Smooth muscle cell (in vitro differentiated cells): ENCODE measurements around the gene GJC3. TPM values are rescaled to one million over a fixed set of nuclear protein-coding genes. Genes with fewer than 3 reads are reported as not detected.

Experiments used
- DNase-seq: peaks from one replicate; lab custom pipeline; 2025; ENCODE audit not compliant: unreplicated experiment; lab: John Stamatoyannopoulos, UW
- H2AFZ ChIP-seq: fragments of 200-600 bp; sonication (generic); 2 replicates; pipeline ENCODE4 v1.6.0; 2016; ENCODE audit warnings: antibody characterized with exemption, low read depth, mild to moderate bottlenecking
- H3F3A ChIP-seq: fragments of 200-600 bp; sonication (generic); 2 replicates; pipeline ENCODE4 v1.6.0; 2017; ENCODE audit warnings: antibody characterized with exemption, low read depth
- H3K27ac ChIP-seq: fragments of 200-600 bp; sonication (generic); 2 replicates; pipeline ENCODE4 v1.5.1; 2016; ENCODE audit warnings: low read depth, mild to moderate bottlenecking
- H3K27me3 ChIP-seq: fragments of 200-600 bp; sonication (generic); 2 replicates; pipeline ENCODE4 v1.6.1; 2016; ENCODE audit warnings: low read depth, mild to moderate bottlenecking
- H3K36me3 ChIP-seq: fragments of 200-600 bp; sonication (generic); 2 replicates; pipeline ENCODE4 v1.5.1; 2016; ENCODE audit warnings: low read depth
- H3K4me1 ChIP-seq: fragments of 200-600 bp; sonication (generic); 2 replicates; pipeline ENCODE4 v1.5.1; 2016; ENCODE audit warnings: low read depth
- H3K4me2 ChIP-seq: fragments of 200-600 bp; sonication (generic); 2 replicates; pipeline ENCODE4 v1.6.0; 2016; ENCODE audit warnings: mild to moderate bottlenecking
- H3K4me3 ChIP-seq: fragments of 200-600 bp; sonication (generic); 2 replicates; pipeline ENCODE4 v1.5.1; 2016; ENCODE audit warnings: mild to moderate bottlenecking
- H3K79me2 ChIP-seq: fragments of 200-600 bp; sonication (generic); 2 replicates; pipeline ENCODE4 v1.6.0; 2016; ENCODE audit warnings: low read depth, mild to moderate bottlenecking
- H3K9ac ChIP-seq: fragments of 200-600 bp; sonication (generic); 2 replicates; pipeline ENCODE4 v1.6.0; 2016; ENCODE audit warnings: low read depth
- H3K9me3 ChIP-seq: fragments of 200-600 bp; sonication (generic); replicated peaks from 2 replicates; pipeline ENCODE4 v1.5.1; 2016; ENCODE audit warnings: low read depth
- H4K20me1 ChIP-seq: fragments of 200-600 bp; sonication (generic); 2 replicates; pipeline ENCODE4 v1.6.0; 2016; ENCODE audit warnings: low read depth
- WGBS: methylation state at CpG from one replicate; pipeline ENCODE4 v1.1.7; 2016; ENCODE audit warnings: low lambda C conversion rate; 5-methylcytosine and 5-hydroxymethylcytosine counted together
- polyA plus RNA-seq: library from polyadenylated mRNA; unstranded; fragments of >200 nt; fragmentation: Nextera tagmentation; extraction: Ambion mirVana; gene quantifications from 2 replicates; pipeline ENCODE4 v1.2.1, GENCODE V29; 2016
- total RNA-seq: library from RNA; depleted of rRNA; stranded (reverse); fragments of >200 nt; gene quantifications from 2 replicates; pipeline ENCODE4 v1.2.3, GENCODE V29; 2014
- TF ChIP-seq, protein P1 (sequence below): fragments of 200-600 bp; sonication (generic); IDR thresholded peaks from 2 replicates; pipeline ENCODE4 v1.5.1; 2017; ENCODE audit warnings: borderline replicate concordance, mild to moderate bottlenecking, antibody characterized with exemption; ENCODE audit not compliant: insufficient read depth, poor library complexity, severe bottlenecking

Gene GJC3
- total and polyA plus RNA-seq, 2 experiments from 2014 or later = not detected

DNA sequence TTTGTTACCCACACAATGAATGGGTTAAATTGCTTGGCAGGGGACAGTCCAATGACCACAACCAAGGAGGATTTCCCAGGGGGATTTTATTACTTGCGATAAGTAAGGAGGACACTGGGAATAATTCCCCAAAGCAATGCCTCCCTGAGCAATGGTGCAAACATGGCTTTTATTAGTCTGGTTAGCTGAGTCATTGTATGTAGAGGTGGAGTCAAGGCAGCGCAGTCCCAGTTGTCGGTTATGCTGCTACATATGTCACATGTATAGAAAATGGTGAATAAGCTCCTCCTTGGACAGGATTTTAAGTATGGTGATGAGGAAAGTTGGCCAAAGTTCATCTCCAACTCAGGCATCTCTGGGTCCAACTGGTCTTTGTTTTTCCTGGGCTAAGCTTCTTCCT is 6.2 kb downstream of the GJC3 start:
- Histone ChIP-seq H3K9me3 (no peaks in the 10 kb centered on the region), H3K79me2 (no peaks in the 10 kb centered on the region), H3K36me3 (no peaks in the 10 kb centered on the region), H3K4me2 (no peak overlapping the region), H2AFZ (no peak overlapping the region), H3K9ac (no peak overlapping the region), H3K4me3 (no peak overlapping the region), H3K27ac (no peak overlapping the region), H3F3A (no peaks in the 10 kb centered on the region), H3K27me3 (no peaks in the 10 kb centered on the region), H4K20me1 (no peaks in the 10 kb centered on the region), H3K4me1 (no peaks in the 10 kb centered on the region)
- no peak for DNase-seq
- TF ChIP-seq, protein P1, sequence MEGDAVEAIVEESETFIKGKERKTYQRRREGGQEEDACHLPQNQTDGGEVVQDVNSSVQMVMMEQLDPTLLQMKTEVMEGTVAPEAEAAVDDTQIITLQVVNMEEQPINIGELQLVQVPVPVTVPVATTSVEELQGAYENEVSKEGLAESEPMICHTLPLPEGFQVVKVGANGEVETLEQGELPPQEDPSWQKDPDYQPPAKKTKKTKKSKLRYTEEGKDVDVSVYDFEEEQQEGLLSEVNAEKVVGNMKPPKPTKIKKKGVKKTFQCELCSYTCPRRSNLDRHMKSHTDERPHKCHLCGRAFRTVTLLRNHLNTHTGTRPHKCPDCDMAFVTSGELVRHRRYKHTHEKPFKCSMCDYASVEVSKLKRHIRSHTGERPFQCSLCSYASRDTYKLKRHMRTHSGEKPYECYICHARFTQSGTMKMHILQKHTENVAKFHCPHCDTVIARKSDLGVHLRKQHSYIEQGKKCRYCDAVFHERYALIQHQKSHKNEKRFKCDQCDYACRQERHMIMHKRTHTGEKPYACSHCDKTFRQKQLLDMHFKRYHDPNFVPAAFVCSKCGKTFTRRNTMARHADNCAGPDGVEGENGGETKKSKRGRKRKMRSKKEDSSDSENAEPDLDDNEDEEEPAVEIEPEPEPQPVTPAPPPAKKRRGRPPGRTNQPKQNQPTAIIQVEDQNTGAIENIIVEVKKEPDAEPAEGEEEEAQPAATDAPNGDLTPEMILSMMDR = no peak
- 89% methylated on average over 3 of the region's 3 CpGs for WGBS

DNA sequence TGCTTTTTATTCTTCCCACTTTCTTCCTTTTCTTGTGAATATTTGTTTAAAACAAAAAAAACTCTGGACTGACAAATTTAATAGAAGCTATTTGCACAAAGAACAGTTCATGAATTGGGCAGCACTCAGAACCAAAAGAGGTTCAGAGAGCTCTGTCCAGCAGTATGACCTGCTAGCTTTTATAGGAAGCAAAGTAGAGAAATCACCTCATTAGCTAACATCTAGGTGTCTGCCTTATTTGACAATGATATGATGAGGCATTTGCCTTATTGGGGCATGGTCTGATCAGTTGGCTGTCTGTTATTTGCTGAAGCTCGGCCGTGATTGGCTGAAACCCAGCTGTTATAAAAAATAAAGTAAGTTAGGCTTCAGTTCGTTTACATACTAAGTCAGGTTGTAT is 9.3 kb downstream of the GJC3 start:
- no peaks in the 10 kb centered on the region for H4K20me1 ChIP-seq
- no peak overlapping the region for H3K9ac ChIP-seq
- no peak overlapping the region for H3K27ac ChIP-seq
- H3K4me2 ChIP-seq = no peak overlapping the region
- no peaks in the 10 kb centered on the region for H3K36me3 ChIP-seq
- no peaks in the 10 kb centered on the region for H3K27me3 ChIP-seq
- no peak overlapping the region for H2AFZ ChIP-seq
- WGBS = 91% methylated on average over 3 of the region's 3 CpGs
- H3K4me1 ChIP-seq = no peaks in the 10 kb centered on the region
- no peaks in the 10 kb centered on the region for H3K9me3 ChIP-seq
- TF ChIP-seq, protein P1 = no peak
- no peak for DNase-seq
- H3K79me2 ChIP-seq = no peaks in the 10 kb centered on the region
- H3F3A ChIP-seq = no peaks in the 10 kb centered on the region
- no peak overlapping the region for H3K4me3 ChIP-seq

DNA sequence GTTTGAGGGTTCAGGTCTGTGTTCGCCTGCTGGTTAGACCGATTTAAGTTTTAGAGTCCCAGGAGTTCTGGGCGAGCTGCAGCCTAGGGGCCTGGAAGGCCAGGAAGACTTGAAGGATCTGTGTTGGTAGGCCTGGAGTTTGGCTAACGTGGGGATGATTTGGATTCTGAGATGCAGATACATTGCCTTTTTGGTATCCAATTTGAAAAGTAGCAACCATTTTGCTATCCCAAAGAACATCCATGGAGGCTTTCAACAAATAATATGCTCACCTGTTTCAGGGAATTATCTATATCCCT is 9.7 kb downstream of the GJC3 start:
- no peaks in the 10 kb centered on the region for H3K36me3 ChIP-seq
- H3K4me2 ChIP-seq = no peak overlapping the region
- TF ChIP-seq, protein P1 = no peak
- no peak overlapping the region for H3K9ac ChIP-seq
- no peaks in the 10 kb centered on the region for H3K4me1 ChIP-seq
- no peak overlapping the region for H3K4me3 ChIP-seq
- no peaks in the 10 kb centered on the region for H3K79me2 ChIP-seq
- H2AFZ ChIP-seq = no peak overlapping the region
- no peaks in the 10 kb centered on the region for H4K20me1 ChIP-seq
- H3F3A ChIP-seq = no peaks in the 10 kb centered on the region
- no peaks in the 10 kb centered on the region for H3K27me3 ChIP-seq
- DNase-seq = no peak
- 94% methylated on average over 4 of the region's 4 CpGs for WGBS
- H3K9me3 ChIP-seq = no peaks in the 10 kb centered on the region
- no peak overlapping the region for H3K27ac ChIP-seq

DNA sequence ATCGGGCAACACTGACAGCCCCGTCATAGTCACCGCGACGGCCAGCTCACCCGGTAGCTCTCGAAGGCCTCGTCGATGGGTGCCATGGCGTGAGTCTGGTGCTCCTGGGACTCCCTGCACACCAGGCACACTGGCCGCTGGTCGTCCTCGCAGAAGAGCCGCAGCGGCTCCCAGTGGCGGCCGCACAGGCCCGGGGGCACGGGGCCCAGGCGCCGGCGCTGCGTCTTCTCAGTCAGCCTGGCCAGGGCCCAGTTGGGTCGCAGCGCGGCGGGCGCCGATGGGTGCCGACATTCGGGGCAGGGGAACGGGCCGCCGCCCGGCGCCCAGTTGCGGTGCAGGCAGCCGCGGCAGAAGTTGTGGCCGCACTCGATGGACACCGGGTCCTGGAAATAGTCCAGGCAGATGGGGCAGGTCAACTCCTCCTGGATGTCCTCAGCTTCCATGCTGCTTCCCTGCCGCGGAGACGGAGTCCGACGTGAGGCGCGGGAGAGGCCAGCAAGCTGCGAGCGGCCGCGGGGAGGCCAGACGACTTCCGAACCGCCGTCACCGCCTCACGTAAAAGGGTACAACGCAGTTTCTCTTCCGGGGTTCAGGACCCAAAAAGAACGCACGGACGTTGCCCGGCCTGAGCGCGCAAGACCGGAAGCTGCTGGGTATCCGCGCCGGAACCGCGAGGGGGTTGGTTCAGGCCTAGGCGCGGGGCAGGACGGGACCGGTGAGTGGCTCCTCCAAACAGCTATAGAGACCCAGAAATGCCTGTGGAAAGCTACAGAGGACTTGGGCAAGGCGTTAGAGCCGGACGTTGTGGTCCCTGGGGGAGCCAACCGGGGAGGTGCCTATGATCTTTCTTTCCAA is 10.2 kb downstream of the GJC3 start, which contains the start of gene TRIM4:
Gene TRIM4, minus strand, starts transcription at position 572 of the 855 bp plus-strand sequence. Its CDS starts 129 bp downstream, at position 443.
- no peaks in the 10 kb centered on the region for H3K36me3 ChIP-seq
- WGBS = 98% methylated on average over 81 of the region's 81 CpGs
- H3K27ac ChIP-seq = no peak within 1 kb of the TSS
- no peak for DNase-seq
- H3F3A ChIP-seq = no peaks in the 10 kb centered on the region
- no peak within 1 kb of the TSS for H3K9ac ChIP-seq
- TF ChIP-seq, protein P1 = no peak
- no peak within 1 kb of the TSS for H3K4me3 ChIP-seq
- no peaks in the 10 kb centered on the region for H3K79me2 ChIP-seq
- H2AFZ ChIP-seq = no peak within 1 kb of the TSS
- no peaks in the 10 kb centered on the region for H3K27me3 ChIP-seq
- H3K4me1 ChIP-seq = no peaks in the 10 kb centered on the region
- H4K20me1 ChIP-seq = no peaks in the 10 kb centered on the region
- H3K4me2 ChIP-seq = no peak within 1 kb of the TSS
- H3K9me3 ChIP-seq = no peaks in the 10 kb centered on the region
